ENCODE results near the gene LSS. TPM values are rescaled to one million over a fixed set of nuclear protein-coding genes. Genes with fewer than 3 reads are reported as not detected.

Gene LSS
- total RNA-seq, 1 donor from 2014 or later = 83.2 TPM

GRCh38 chr21:46206163-46207005, 22.2 kb downstream of the LSS start:
- Histone ChIP-seq H3K4me1 (ENCODE audit: insufficient read depth, low read length) (no peaks in the 10 kb centered on the region), H3K36me3 (ENCODE audit: insufficient read depth, low read length) (peaks cover 18% of the 10 kb centered on the region), H3K9me3 (ENCODE audit: insufficient read depth, low read depth, low read length) (no peaks in the 10 kb centered on the region), H3K4me3 (ENCODE audit: insufficient read depth, low read depth, low read length) (no peak overlapping the region), H3K27ac (ENCODE audit: low read depth, low read length) (no peak overlapping the region), H3K9ac (ENCODE audit: low read length) (no peak overlapping the region), H3K4me2 (ENCODE audit: low read length) (no peak overlapping the region), H3K79me2 (ENCODE audit: insufficient read depth, low read length) (no peaks in the 10 kb centered on the region), H2AFZ (ENCODE audit: low read depth, low read length) (no peak overlapping the region), H3K27me3 (ENCODE audit: insufficient read depth, low read length) (no peaks in the 10 kb centered on the region), H4K20me1 (ENCODE audit: insufficient read depth, low read length) (peaks cover 8% of the 10 kb centered on the region)
- H3K27me3 Mint-ChIP-seq (ENCODE audit: low read depth, unreplicated experiment) = no peaks in the 10 kb centered on the region
- no peaks in the 10 kb centered on the region for H3K4me1 Mint-ChIP-seq (ENCODE audit: low read depth, unreplicated experiment)
- FAIRE-seq = no peak
- TF ChIP-seq, protein P1, sequence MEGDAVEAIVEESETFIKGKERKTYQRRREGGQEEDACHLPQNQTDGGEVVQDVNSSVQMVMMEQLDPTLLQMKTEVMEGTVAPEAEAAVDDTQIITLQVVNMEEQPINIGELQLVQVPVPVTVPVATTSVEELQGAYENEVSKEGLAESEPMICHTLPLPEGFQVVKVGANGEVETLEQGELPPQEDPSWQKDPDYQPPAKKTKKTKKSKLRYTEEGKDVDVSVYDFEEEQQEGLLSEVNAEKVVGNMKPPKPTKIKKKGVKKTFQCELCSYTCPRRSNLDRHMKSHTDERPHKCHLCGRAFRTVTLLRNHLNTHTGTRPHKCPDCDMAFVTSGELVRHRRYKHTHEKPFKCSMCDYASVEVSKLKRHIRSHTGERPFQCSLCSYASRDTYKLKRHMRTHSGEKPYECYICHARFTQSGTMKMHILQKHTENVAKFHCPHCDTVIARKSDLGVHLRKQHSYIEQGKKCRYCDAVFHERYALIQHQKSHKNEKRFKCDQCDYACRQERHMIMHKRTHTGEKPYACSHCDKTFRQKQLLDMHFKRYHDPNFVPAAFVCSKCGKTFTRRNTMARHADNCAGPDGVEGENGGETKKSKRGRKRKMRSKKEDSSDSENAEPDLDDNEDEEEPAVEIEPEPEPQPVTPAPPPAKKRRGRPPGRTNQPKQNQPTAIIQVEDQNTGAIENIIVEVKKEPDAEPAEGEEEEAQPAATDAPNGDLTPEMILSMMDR (IDR thresholded peaks at IDR 0.05; ENCODE audit: insufficient read depth, low read depth, low read length) = no peak
- TF ChIP-seq EZH2 (IDR thresholded peaks at IDR 0.05; ENCODE audit: insufficient read depth, low read length) = no peak
- H3K27ac Mint-ChIP-seq (ENCODE audit: unreplicated experiment) = no peak overlapping the region
- no peak overlapping the region for H3K4me3 Mint-ChIP-seq (ENCODE audit: unreplicated experiment)
- DNase-seq (ENCODE audit: low read depth) = no peak
- H3K9me3 Mint-ChIP-seq (ENCODE audit: unreplicated experiment) = no peaks in the 10 kb centered on the region
- H3K36me3 Mint-ChIP-seq (ENCODE audit: low read depth, unreplicated experiment) = peaks cover 13% of the 10 kb centered on the region

DNA sequence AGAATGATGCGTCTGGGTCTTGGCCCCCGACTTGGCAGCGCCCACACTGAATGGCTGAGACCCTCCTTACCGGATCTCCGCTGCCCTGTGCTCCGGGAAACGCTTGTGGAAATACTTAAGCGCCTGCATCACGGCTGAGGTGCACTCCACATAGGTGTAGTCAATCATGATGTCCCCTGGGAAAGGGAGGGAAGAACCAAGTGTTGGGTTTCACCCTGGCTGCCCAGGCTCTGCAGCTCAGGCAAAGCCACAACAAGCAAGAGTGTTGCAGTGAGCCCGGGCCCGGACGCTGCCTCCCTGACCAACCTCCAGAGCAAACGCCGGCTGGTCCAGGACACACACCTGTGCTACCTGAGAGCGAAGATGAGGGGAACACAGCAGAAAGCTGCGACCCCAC, 22.8 kb downstream of the LSS start:
- Histone ChIP-seq H3K4me3 (ENCODE audit: insufficient read depth, low read depth, low read length) (no peak overlapping the region), H3K4me1 (ENCODE audit: insufficient read depth, low read length) (no peaks in the 10 kb centered on the region), H3K27me3 (ENCODE audit: insufficient read depth, low read length) (no peaks in the 10 kb centered on the region), H2AFZ (ENCODE audit: low read depth, low read length) (no peak overlapping the region), H3K27ac (ENCODE audit: low read depth, low read length) (no peak overlapping the region), H3K9me3 (ENCODE audit: insufficient read depth, low read depth, low read length) (no peaks in the 10 kb centered on the region), H4K20me1 (ENCODE audit: insufficient read depth, low read length) (peaks cover 4% of the 10 kb centered on the region), H3K4me2 (ENCODE audit: low read length) (no peak overlapping the region), H3K79me2 (ENCODE audit: insufficient read depth, low read length) (no peaks in the 10 kb centered on the region), H3K9ac (ENCODE audit: low read length) (no peak overlapping the region), H3K36me3 (ENCODE audit: insufficient read depth, low read length) (peaks cover 18% of the 10 kb centered on the region)
- H3K36me3 Mint-ChIP-seq (ENCODE audit: low read depth, unreplicated experiment) = peaks cover 13% of the 10 kb centered on the region
- no peak overlapping the region for H3K4me3 Mint-ChIP-seq (ENCODE audit: unreplicated experiment)
- no peaks in the 10 kb centered on the region for H3K4me1 Mint-ChIP-seq (ENCODE audit: low read depth, unreplicated experiment)
- TF ChIP-seq, protein P1 (IDR thresholded peaks at IDR 0.05; ENCODE audit: insufficient read depth, low read depth, low read length) = no peak
- TF ChIP-seq EZH2 (IDR thresholded peaks at IDR 0.05; ENCODE audit: insufficient read depth, low read length) = no peak
- no peaks in the 10 kb centered on the region for H3K9me3 Mint-ChIP-seq (ENCODE audit: unreplicated experiment)
- FAIRE-seq (no peak), DNase-seq (ENCODE audit: low read depth) (no peak)
- no peak overlapping the region for H3K27ac Mint-ChIP-seq (ENCODE audit: unreplicated experiment)
- no peaks in the 10 kb centered on the region for H3K27me3 Mint-ChIP-seq (ENCODE audit: low read depth, unreplicated experiment)

DNA sequence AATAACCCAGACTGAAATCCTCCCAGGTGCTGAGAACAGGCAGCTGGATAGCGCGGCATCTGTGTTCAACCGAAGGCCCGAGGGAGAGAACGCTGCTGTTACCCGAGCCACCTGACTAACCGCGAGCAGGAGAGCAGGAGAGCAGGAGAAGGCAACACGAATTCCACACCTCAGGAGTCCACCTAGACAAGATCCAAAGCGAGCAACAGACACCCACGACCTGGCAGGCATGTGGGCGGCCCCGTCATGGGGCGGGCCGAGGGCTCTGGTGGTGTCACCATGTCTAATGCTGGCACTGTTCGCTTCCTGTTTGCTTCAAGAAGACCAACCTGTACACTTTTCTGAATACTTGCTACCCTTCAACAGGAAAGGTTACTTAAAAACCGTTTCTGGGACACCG, 23.4 kb downstream of the LSS start:
- H3K9me3 Mint-ChIP-seq (ENCODE audit: unreplicated experiment) = no peaks in the 10 kb centered on the region
- H3K4me3 ChIP-seq (ENCODE audit: insufficient read depth, low read depth, low read length) = no peak overlapping the region
- H3K27me3 Mint-ChIP-seq (ENCODE audit: low read depth, unreplicated experiment) = no peaks in the 10 kb centered on the region
- no peak overlapping the region for H3K4me3 Mint-ChIP-seq (ENCODE audit: unreplicated experiment)
- no peak overlapping the region for H2AFZ ChIP-seq (ENCODE audit: low read depth, low read length)
- H3K36me3 ChIP-seq (ENCODE audit: insufficient read depth, low read length) = peaks cover 21% of the 10 kb centered on the region
- no peaks in the 10 kb centered on the region for H3K4me1 ChIP-seq (ENCODE audit: insufficient read depth, low read length)
- H3K9me3 ChIP-seq (ENCODE audit: insufficient read depth, low read depth, low read length) = no peaks in the 10 kb centered on the region
- H3K4me2 ChIP-seq (ENCODE audit: low read length) = no peak overlapping the region
- peaks cover 12% of the 10 kb centered on the region for H3K36me3 Mint-ChIP-seq (ENCODE audit: low read depth, unreplicated experiment)
- no peak overlapping the region for H3K27ac Mint-ChIP-seq (ENCODE audit: unreplicated experiment)
- no peak overlapping the region for H3K9ac ChIP-seq (ENCODE audit: low read length)
- no peak for TF ChIP-seq EZH2 (IDR thresholded peaks at IDR 0.05; ENCODE audit: insufficient read depth, low read length)
- TF ChIP-seq, protein P1 (IDR thresholded peaks at IDR 0.05; ENCODE audit: insufficient read depth, low read depth, low read length) = no peak
- H4K20me1 ChIP-seq (ENCODE audit: insufficient read depth, low read length) = no peaks in the 10 kb centered on the region
- no peak for DNase-seq (ENCODE audit: low read depth)
- H3K27me3 ChIP-seq (ENCODE audit: insufficient read depth, low read length) = no peaks in the 10 kb centered on the region
- H3K79me2 ChIP-seq (ENCODE audit: insufficient read depth, low read length) = no peaks in the 10 kb centered on the region
- FAIRE-seq = no peak
- no peaks in the 10 kb centered on the region for H3K4me1 Mint-ChIP-seq (ENCODE audit: low read depth, unreplicated experiment)
- no peak overlapping the region for H3K27ac ChIP-seq (ENCODE audit: low read depth, low read length)

Measured in astrocyte (in vitro differentiated cells and primary cell).